Stimulated activated CD8-positive, alpha-beta memory T cell treated with anti-CD3 and anti-CD28 coated beads, Interleukin-2, amount 100 ng/mL, for 48 hours (primary cell): ENCODE data around the gene LPIN1.

Source experiments
- DNase-seq, 2 donors: peaks; one replicate each; pipeline ENCODE4 v3.0.0-alpha.2; 2020; ENCODE audit warnings: low read depth in 2 of 2

LPIN1 gene

DNA sequence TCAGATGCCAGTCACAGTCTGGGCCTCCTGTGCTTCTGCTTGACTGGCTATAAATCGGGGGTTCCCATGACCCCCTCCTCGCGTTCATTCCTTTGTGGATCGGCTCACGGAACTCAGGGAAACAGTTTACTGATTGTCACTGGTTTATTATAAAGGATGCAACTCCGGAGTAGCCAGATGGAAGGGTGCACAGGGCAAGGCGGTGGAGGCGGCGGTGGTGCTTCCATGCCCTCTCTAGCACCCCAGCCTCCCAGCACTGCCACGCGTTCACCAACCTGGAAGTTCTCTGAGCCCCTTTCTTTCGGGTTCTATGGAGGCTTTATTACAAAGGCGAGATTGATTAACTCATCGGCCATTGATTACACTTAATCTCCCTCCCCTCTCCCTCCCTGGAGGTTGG is 15.6 kb downstream of the LPIN1 start:
- DNase-seq: no peak

DNA sequence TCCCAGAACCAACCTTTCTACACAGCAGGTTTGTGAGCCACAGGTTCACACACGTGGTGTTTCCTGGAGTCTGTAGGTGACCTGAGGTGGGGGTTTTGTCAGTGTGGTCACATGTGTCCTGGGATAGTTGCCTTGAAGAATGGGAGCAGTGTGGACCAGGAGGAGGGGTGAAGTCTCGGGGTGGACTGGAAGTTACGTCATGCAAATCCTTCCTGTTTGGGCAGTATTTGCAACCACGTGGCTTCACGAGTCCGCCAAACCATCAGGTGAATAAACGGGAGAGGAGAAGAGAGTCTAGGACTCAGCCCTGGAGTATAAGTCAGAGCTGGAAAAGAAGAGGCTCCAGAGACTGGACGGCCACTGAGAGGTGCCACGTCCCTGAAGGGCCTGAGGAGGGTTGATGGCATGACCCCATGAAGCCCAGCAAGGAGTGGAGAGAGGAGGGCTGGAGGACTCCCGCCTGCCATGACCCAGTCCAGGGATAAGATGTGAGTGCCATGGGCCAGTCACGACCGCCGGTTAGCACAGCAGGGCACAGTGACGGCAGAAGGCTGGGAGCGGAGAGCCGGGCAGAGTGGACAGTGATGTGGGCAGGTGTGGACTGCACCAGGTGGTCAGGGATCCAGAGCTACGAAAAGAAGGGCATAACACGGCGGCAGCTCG is 16.5 kb downstream of the LPIN1 start:
- no peak for DNase-seq

DNA sequence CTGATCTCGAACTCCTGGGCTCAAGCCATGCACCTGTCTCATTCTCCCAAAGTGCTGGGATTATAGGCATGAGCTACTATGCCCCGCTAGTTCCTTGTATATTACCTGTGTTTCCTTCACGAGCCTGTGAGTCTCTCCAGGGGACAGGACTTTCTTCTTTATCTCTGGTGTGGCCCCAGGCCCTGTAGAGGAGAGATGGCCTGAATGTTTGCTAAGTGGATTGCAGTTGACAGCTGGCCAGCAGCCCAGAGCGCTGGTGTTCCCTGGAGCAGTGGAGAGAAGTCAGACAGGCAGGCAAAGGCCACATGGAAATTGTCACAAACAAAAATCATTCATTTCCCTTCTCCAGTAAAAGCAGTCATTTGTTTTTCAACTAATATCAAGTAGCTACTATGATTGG is 17.9 kb downstream of the LPIN1 start:
- no peak for DNase-seq

DNA sequence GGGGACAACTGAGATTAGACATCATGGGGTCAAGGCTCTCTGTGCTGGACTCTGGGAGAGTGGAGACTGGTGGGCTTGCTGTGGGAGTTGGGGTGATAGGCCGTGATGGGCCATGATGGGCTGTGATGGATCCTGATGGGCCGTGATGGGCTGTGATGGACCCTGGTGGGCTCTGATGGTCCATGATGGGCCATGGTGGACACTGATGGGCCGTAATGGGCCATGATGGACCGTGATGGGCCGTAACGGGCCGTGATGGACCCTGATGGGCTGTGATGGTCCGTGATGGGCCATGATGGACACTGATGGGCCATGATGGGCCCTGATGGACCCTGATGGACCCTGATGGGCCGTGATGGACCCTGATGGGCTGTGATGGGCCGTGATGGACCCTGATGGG is 18.5 kb downstream of the LPIN1 start:
- no peak for DNase-seq

DNA sequence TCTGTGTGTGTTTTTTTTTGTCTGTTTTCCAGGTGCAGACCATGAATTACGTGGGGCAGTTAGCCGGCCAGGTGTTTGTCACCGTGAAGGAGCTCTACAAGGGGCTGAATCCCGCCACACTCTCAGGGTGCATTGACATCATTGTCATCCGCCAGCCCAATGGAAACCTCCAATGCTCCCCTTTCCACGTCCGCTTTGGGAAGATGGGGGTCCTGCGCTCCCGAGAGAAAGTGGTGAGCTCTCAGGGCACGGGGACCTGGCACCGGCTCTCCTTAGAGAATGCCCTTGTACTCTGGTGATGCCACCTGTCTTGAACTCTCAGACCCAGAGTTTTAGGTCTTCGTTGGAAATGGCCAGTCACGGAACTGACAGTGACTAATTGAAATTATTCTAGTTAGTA is 19.1 kb downstream of the LPIN1 start:
- DNase-seq: no peak

DNA sequence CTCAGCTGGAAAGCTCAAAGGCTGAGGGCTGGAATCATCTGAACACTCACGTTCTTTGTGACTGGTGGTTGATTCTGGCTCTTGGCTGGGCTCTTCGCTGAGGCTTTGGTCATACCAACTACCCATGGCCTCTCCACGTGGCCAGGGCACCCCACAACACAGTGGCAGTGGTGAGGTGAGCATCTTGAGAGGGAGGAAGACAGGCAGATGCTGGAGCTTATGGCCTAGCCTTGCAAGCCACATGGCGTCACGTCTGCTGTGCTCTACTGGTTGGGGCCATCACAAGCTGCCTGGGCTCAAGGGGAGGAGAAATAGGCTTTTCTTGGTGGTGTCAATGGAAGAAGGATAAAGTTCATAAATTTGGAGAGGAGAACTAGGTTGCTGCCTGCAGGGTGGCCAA is 19.6 kb downstream of the LPIN1 start:
- DNase-seq: no peak

DNA sequence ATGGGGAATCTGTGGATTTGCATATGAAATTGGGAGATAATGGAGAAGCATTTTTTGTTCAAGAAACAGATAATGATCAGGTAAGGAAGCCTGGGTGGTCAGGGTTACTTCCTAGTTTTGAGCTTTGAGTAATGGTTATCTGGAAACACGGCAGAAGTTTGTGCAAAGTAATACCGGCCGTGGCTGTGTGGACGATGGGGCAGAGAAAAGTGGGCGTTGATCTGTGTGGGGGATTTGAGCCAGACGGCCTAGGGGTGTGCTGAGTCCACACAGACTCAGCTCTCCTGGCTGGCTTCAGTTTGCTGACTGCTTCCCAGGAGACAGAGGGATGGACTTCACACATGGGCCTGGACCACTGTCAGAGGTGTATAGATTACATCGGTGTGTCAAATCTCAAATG is 21.3 kb downstream of the LPIN1 start:
- no peak for DNase-seq

DNA sequence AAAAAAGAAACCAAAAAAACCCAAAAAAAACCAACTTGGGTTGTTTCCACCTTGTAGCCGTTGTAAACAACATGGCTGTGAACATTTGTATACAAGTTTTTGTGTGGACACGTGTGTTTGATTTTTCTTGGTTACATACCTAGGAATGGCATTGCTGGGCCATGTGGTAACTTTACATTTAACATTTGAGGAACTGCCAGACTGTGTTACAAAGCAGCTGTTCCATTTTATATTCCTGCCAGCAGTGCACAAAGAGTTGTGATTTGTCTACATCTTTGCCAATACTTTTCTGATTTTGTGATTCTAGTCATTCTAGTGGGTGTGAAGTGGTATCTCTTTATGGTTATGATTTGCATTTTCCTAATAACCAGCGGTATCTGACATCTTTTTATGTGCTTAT is 22.5 kb downstream of the LPIN1 start:
- no peak for DNase-seq

DNA sequence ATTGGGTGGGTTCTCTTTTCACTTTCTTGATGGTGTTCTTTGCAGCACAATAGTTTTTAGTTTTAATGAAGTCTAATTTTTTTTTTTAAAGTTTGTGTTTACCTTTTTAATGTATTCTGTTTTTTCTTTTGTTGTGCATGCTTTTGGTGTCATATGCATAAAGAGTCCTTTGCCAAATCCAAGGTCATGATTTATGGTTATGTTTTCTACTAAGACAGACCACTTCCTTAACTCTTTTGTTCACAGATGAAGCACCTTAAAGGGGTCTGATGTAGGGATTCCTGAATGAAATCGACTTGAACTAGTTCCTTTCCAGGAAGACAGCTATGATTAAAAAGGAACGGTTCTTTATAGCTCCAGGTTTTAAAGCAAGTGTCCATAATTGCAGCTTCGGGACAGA is 23.1 kb downstream of the LPIN1 start:
- no peak for DNase-seq

DNA sequence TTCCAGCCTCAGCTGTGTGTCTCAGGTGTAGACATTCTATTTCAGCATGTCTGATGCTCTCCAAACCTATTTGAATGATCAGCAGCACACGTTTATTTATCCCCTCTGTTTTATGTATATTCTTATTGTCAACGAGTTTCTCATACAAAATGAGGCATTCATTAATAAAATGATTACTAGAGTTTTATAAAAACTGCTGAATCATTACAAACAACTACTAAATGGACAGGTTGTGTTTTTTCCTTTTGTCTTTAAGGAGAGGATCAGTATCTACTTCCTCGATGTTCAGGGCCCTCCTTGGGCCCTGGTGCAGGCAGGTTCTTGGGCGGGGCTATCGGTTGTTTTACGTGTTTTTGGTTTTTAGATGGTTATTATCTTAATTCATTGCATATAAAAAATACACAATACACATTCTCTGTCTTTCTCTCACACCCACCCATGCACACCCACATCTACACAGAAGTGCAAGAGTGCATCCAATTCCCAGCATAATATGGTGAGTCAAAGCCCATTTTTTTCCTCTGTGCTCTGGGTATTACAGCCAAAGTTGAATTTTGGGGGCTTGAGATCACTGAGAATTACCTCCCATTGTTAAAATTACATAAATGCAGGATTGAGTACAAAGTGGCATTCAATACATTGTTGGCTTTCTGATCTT is 24.2 kb downstream of the LPIN1 start:
- DNase-seq: no peak

DNA sequence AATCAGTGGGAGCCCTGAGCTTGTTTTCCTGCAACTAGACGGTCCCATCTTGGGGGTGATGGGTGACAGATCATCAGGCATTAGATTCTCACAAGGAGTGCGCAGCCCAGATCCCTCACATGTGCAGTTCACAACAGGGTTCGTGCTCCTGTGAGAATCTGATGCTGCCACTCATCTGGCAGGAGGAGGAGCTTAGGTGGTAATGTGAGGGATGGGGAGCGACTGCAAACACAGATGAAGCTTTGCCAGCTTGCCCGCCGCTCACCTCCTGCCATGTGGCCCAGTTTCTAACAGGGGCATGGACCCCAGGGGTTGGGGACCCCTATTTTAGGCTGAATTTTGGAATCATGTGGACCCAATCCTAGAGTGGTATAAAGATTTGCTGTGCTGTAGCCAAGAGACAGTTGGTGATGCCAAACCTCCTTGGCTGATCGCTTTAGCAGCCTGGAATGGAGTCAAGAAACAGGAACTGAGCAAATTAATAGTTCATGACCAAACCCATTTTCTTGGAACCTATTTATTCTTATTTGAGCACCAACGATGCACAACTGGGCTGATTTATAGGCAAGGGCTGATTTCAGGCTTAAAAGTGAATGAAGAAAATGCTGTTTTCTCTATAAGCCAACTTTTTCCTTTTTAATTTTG is 25.7 kb downstream of the LPIN1 start:
- no peak for DNase-seq

DNA sequence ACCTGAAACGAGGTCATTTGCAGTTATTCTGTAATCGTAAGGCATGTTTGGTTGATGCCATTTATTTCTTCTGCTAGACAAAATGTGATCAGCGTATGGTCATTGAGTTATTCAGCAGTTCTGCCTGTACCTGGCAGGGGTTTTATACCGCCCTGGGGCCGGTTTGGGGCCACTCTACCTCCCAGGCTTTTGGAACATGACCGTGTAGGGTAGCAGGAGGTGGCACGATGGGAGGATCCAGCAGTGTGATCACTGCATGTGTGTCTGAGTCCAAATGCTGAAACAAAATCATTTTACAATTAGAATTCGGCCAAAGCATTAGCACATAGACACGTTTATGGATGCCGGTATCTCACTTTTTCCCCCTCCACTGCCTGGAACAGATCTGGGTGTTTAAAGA is 26.7 kb downstream of the LPIN1 start:
- no peak for DNase-seq

DNA sequence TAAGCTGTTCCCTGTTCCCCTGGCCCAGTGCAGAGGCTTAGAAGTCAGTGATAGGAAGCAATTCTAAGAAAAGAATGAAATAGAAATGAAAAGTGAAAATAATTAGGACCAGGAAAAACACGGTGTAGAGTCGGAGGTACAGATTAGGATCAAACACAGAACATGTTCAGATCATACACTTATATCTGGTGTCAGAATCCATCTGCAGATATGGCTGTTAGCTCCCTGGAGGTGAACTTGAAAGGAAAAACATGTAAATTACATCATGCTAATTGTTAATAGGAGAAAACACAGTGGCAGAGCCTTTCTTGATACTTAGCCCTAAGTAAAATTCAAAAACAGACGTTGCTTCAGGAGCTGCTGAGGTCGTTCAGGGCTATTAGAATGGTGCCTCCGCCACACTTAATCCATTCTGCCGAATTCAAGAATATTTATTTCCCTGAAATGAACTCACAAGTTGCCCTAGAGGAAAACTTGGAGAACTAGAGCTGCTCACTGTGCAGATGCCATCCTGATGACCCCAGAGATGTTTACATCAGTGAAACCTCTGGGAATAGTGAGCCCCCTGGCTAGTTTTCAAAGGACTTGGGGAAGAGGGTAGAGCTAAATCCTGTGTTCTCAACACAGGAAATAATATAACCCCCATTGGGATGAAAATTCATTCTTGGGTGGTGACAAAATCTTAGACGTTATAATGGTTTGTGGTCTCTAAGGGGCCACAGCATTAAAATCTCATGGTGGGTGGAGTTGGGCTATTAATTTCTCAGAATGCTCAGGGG is 27.5 kb downstream of the LPIN1 start:
- DNase-seq: no peak

DNA sequence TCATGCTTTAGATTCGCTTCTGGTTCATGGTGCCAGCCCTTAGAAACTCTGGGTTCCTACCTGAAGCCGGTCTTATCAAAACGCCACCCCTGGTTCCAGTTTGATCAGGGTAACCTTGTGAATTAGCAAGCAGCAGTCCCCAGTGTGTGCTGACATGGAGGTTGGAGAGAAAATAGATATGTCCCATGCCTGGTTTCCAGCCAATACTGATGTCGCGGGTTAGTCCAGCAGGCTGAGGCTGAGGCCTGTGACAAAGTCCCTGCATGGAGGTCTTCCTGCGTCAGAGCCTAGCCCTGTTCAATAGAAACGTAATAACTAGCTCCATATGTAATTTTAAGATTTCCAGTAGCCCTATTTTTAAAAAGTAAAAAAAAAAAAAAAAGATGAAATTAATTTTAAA is 28.2 kb downstream of the LPIN1 start:
- DNase-seq: no peak

DNA sequence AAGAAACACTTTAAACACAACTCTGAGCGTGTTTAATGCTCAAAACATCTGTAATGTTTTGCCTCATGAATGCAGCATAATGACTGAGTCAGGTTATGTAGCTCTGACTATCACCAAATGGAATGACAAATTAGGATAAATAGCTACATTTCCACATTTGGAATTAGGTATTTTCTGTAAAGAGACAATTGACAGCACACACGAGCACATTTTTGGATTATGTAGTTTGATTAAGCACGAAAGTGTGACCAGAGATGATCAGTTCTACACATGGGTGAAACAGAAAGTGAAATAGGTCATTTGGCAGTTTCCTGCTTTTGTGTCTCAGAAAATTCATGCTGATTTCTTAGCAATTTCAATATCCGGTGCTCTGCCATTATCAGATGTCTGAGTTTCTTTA is 29.0 kb downstream of the LPIN1 start:
- no peak for DNase-seq

DNA sequence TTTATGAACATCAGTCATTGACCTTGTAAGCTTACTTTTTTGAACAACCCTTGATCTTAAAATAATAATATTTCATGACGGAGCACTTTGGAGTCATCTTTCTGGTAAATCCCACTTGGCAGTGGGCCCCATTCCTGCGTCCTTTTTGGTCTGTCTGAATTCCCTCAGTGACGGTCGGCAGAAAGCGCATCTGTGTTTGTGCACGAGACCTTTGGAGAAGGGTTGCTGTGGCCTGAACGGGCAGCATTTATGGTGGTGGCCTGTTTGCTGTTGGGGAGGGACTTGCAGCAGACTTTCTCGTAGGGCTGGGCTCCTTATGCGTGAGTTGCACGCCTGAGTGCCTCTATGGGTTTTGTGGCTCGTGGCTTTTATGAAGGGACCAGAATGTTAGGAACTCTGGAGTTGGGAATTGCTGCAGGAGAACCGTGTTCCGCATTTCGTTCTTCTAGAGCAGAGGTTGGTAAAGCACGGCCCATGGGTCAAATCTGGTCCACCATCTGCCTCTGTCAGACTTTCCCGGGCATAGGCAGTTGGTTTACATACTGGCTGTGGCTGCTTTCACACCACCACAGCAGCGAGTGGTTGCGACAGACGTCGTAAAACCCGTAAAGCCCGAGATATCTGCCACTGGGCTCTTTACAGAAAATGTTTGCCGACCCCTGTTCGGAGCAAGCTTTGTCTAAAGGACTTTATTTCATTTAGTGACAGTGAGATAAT is 30.8 kb downstream of the LPIN1 start:
- no peak for DNase-seq

DNA sequence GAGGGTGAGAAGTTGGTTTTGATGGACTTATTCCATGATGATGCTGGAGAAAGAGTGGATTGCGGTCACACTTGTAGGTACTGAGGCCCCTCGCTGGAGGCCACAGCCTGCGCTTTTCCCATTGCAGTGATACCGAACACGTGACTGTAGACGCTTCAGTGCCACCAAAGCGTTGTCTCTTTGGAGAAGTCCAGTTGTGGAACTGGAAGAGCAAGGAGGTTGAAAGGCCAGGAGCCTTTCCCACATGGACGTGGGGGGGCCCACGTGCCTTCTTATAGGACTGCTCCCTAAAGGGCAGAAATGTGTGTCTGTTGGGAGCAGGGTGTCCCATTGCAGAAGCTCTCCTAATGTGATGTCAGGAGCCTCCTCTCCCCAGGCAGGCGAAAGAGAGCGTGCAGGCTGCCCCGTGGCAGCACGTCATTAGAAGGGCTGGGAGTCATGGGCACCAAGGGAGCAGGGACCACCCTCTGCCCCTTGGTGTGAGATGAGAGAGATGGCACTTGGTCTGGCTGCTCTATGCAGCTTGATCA is 31.5 kb downstream of the LPIN1 start:
- no peak for DNase-seq

DNA sequence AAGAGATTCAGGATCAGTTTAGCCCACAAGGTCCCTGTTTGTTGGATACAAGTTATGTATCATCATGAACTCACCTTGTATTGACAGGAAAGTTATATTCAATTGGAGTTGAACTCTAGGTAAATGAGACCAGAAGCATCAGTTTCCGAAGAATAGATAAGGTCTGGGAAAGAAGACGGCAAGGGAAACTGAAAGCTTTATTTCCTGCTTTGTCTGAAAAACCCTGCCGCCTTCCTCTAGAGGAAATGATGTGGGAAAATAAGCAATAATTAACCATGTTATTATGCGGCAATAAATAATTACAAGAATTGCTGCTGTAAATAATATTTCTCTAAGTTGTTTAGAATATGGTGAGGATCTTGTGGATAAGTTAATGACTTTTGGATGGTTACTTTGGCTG is 32.0 kb downstream of the LPIN1 start:
- no peak for DNase-seq

DNA sequence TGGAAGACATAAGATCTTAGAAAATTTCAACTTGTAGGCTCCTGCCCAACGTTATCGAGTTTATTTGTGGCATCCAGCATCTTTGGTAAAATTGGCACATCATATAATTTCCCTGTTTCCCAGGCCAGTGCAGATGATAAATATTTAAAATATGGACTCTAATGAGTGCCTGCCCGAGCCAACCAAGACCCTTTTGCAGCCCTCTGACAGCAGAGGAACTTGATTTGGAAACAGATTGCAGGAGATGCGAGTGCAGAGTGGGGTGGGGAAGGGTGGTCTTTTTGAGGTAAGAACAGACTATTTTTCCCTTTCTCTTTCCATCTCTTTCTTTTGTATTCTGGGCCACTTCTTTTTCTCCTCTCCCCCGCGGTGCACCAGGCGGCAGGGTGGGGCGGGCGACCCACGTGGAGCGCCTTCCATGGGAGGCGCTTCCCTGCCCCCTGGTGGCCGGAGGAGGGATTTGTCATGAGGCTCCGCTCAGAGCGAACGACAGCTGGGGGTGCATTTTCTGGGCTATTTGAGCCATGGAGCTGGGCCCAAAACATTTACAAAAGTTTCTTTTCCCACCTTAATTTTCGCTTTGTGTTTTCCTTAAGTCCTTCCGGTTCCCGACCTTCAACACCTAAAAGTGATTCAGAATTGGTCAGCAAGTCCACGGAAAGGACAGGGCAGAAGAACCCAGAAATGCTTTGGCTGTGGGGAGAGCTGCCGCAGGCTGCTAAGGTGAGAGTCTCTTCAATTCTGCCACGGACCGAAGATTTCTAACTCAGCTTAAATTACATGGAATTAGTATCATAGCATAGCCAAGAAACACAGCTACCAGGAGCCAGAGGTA is 32.7 kb downstream of the LPIN1 start:
- DNase-seq: peak; percentile 82 to 83

DNA sequence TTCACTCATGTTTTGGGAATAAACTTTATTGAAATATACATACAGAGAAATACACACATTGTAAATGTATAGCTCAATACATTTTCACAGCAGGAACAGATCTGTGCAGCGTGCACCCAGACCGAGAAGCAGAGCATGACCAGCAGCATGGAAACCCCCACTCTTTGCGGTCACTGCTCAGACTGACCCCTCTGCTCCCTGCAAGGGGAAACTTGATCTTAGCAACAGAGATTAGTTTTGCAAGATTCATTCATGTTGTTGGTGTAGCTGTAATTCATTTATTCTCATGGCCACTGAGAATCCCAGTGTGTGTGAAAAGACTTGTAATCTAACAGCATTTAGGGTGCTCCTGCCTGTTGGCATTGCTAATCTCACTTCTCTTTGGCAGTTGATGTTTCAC is 35.2 kb downstream of the LPIN1 start:
- no peak for DNase-seq

DNA sequence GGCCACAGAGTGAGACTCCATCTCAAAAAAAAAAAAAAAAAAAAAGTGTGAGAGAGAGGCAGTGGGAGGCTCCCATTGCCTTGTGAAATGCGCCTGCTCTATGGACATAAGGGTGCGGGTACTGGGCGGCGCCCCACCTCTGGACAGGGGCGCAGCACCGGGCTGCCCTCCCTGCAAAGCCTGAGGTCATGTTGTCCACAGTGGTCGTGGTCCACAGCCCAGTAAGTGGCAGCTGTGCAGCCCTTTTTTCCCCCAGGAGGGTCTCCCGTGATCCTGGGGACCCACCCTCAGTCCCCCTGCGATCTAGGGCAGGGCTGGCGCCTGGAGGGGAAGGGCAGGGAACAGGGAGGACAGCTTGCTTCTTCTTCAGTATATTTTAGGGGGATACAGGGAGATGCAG is 37.8 kb downstream of the LPIN1 start:
- DNase-seq: no peak
